Panc1 (cell line): ENCODE measurements around the gene CLEC18B.

Source experiments
- POLR2AphosphoS5 ChIP-seq: IDR thresholded peaks from 2 replicates; pipeline ENCODE4 v1.6.1; 2012; ENCODE audit warnings: mild to moderate bottlenecking, low read depth, low read length, moderate library complexity
- SIN3A ChIP-seq: IDR thresholded peaks from 2 replicates; pipeline ENCODE4 v1.6.1; 2012; ENCODE audit warnings: low read depth, mild to moderate bottlenecking, low read length, moderate library complexity, borderline replicate concordance; ENCODE audit not compliant: insufficient read depth
- TCF7L2 ChIP-seq: IDR thresholded peaks from 2 replicates; pipeline ENCODE4 v1.6.1; 2011; ENCODE audit warnings: mild to moderate bottlenecking, low read depth, low read length, inconsistent platforms
- TF ChIP-seq, protein P1 (sequence below): fragments of 450-650 bp; IDR thresholded peaks from 2 replicates; pipeline ENCODE4 v1.5.1; 2017; ENCODE audit warnings: mild to moderate bottlenecking

- TF ChIP-seq SIN3A = no peak
- TF ChIP-seq, protein P1, sequence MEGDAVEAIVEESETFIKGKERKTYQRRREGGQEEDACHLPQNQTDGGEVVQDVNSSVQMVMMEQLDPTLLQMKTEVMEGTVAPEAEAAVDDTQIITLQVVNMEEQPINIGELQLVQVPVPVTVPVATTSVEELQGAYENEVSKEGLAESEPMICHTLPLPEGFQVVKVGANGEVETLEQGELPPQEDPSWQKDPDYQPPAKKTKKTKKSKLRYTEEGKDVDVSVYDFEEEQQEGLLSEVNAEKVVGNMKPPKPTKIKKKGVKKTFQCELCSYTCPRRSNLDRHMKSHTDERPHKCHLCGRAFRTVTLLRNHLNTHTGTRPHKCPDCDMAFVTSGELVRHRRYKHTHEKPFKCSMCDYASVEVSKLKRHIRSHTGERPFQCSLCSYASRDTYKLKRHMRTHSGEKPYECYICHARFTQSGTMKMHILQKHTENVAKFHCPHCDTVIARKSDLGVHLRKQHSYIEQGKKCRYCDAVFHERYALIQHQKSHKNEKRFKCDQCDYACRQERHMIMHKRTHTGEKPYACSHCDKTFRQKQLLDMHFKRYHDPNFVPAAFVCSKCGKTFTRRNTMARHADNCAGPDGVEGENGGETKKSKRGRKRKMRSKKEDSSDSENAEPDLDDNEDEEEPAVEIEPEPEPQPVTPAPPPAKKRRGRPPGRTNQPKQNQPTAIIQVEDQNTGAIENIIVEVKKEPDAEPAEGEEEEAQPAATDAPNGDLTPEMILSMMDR = no peak
- no peak for TF ChIP-seq POLR2AphosphoS5
- TF ChIP-seq TCF7L2 = no peak
These were observed 48.7 kb upstream of the CLEC18B start for GRCh38 chr16:74469946-74470478.
